ENCODE measurements around the gene PPIP5K1. TPM values are rescaled to one million over a fixed set of nuclear protein-coding genes. Genes with fewer than 3 reads are reported as not detected.

The PPIP5K1 gene
- total RNA-seq, 3 donors from 2014 or later, result 30.8 to 33.4 (median 31.6) TPM

- Mint-ChIP-seq H3K4me3 (peak overlapping the region; percentile 52), H3K27me3 (ENCODE audit: low read depth) (peaks cover 28% of the 10 kb centered on the region), H3K9me3 (no peaks in the 10 kb centered on the region), H3K36me3 (ENCODE audit: insufficient read depth) (no peaks in the 10 kb centered on the region), H3K4me1 (ENCODE audit: low read depth) (peaks cover 26% of the 10 kb centered on the region)
- DNase-seq (no peak), ATAC-seq (peak; percentile 65 to 69)
These were observed 71.7 kb downstream of the PPIP5K1 start for GRCh38 chr15:43518197-43518761.

GRCh38 chr15:43517354-43518196 lies 72.4 kb downstream of the PPIP5K1 start, which contains the start of gene MAP1A:
TSS of gene MAP1A (plus strand) at chr15:43517608. CDS start at chr15:43521474, 3,866 bp downstream.
- ATAC-seq (peak in 1 of 2 donors; percentile 19), DNase-seq (no peak)
- peaks cover 26% of the 10 kb centered on the region for H3K4me1 Mint-ChIP-seq (ENCODE audit: low read depth)
- H3K36me3 Mint-ChIP-seq (ENCODE audit: insufficient read depth), result no peaks in the 10 kb centered on the region
- H3K27me3 Mint-ChIP-seq (ENCODE audit: low read depth), result peaks cover 28% of the 10 kb centered on the region
- no peaks in the 10 kb centered on the region for H3K9me3 Mint-ChIP-seq
- peak within 1 kb of the TSS; percentile 52 for H3K4me3 Mint-ChIP-seq

GRCh38 chr15:43516801-43517353 lies 73.1 kb downstream of the PPIP5K1 start:
- H3K27me3 Mint-ChIP-seq (ENCODE audit: low read depth), result peaks cover 28% of the 10 kb centered on the region
- DNase-seq (no peak), ATAC-seq (no peak)
- H3K4me3 Mint-ChIP-seq, result no peak overlapping the region
- H3K4me1 Mint-ChIP-seq (ENCODE audit: low read depth), result peaks cover 28% of the 10 kb centered on the region
- H3K36me3 Mint-ChIP-seq (ENCODE audit: insufficient read depth), result no peaks in the 10 kb centered on the region
- H3K9me3 Mint-ChIP-seq, result no peaks in the 10 kb centered on the region

- Mint-ChIP-seq H3K4me3 (no peak overlapping the region), H3K27me3 (ENCODE audit: low read depth) (peaks cover 28% of the 10 kb centered on the region), H3K36me3 (ENCODE audit: insufficient read depth) (no peaks in the 10 kb centered on the region), H3K4me1 (ENCODE audit: low read depth) (peaks cover 35% of the 10 kb centered on the region), H3K9me3 (no peaks in the 10 kb centered on the region)
- ATAC-seq, result no peak
- DNase-seq, result no peak
These were observed 73.8 kb downstream of the PPIP5K1 start for GRCh38 chr15:43516185-43516584.

GRCh38 chr15:43515741-43516140 lies 74.3 kb downstream of the PPIP5K1 start:
- Mint-ChIP-seq H3K9me3 (no peaks in the 10 kb centered on the region), H3K4me3 (no peak overlapping the region), H3K27me3 (ENCODE audit: low read depth) (peaks cover 28% of the 10 kb centered on the region), H3K4me1 (ENCODE audit: low read depth) (peaks cover 38% of the 10 kb centered on the region), H3K36me3 (ENCODE audit: insufficient read depth) (no peaks in the 10 kb centered on the region)
- no peak for DNase-seq
- no peak for ATAC-seq

GRCh38 chr15:43514241-43515057 lies 75.6 kb downstream of the PPIP5K1 start:
- Mint-ChIP-seq H3K27me3 (ENCODE audit: low read depth) (peaks cover 25% of the 10 kb centered on the region), H3K4me3 (no peak overlapping the region), H3K9me3 (no peaks in the 10 kb centered on the region), H3K4me1 (ENCODE audit: low read depth) (peaks cover 47% of the 10 kb centered on the region), H3K36me3 (ENCODE audit: insufficient read depth) (no peaks in the 10 kb centered on the region)
- ATAC-seq (no peak), DNase-seq (no peak)

- ATAC-seq, result no peak
- H3K36me3 Mint-ChIP-seq (ENCODE audit: insufficient read depth), result no peaks in the 10 kb centered on the region
- H3K9me3 Mint-ChIP-seq, result no peaks in the 10 kb centered on the region
- peaks cover 18% of the 10 kb centered on the region for H3K27me3 Mint-ChIP-seq (ENCODE audit: low read depth)
- DNase-seq, result no peak
- H3K4me1 Mint-ChIP-seq (ENCODE audit: low read depth), result peaks cover 45% of the 10 kb centered on the region
- no peak overlapping the region for H3K4me3 Mint-ChIP-seq
These were observed 76.5 kb downstream of the PPIP5K1 start for GRCh38 chr15:43513550-43513949.

- Mint-ChIP-seq H3K36me3 (ENCODE audit: insufficient read depth) (no peaks in the 10 kb centered on the region), H3K9me3 (no peaks in the 10 kb centered on the region), H3K4me1 (ENCODE audit: low read depth) (peaks cover 35% of the 10 kb centered on the region), H3K4me3 (peak overlapping the region; percentile 86), H3K27me3 (ENCODE audit: low read depth) (peaks cover 1% of the 10 kb centered on the region)
- ATAC-seq, result no peak
- no peak for DNase-seq
These were observed 78.8 kb downstream of the PPIP5K1 start for GRCh38 chr15:43511012-43511885.

- peak; percentile 90 for DNase-seq
- no peaks in the 10 kb centered on the region for H3K9me3 Mint-ChIP-seq
- H3K4me1 Mint-ChIP-seq (ENCODE audit: low read depth), result peaks cover 35% of the 10 kb centered on the region
- no peaks in the 10 kb centered on the region for H3K36me3 Mint-ChIP-seq (ENCODE audit: insufficient read depth)
- H3K4me3 Mint-ChIP-seq, result peak overlapping the region; percentile 86
- peak; percentile 96 to 98 for ATAC-seq
- no peaks in the 10 kb centered on the region for H3K27me3 Mint-ChIP-seq (ENCODE audit: low read depth)
These were observed 79.6 kb downstream of the PPIP5K1 start for GRCh38 chr15:43510200-43511011.

GRCh38 chr15:43509660-43510199 lies 80.3 kb downstream of the PPIP5K1 start:
- no peaks in the 10 kb centered on the region for H3K9me3 Mint-ChIP-seq
- no peak for ATAC-seq
- no peaks in the 10 kb centered on the region for H3K36me3 Mint-ChIP-seq (ENCODE audit: insufficient read depth)
- no peak for DNase-seq
- H3K4me1 Mint-ChIP-seq (ENCODE audit: low read depth), result peaks cover 35% of the 10 kb centered on the region
- H3K4me3 Mint-ChIP-seq, result peak overlapping the region; percentile 86
- H3K27me3 Mint-ChIP-seq (ENCODE audit: low read depth), result no peaks in the 10 kb centered on the region

GRCh38 chr15:43508991-43509659 lies 80.9 kb downstream of the PPIP5K1 start:
- H3K4me3 Mint-ChIP-seq, result peak overlapping the region; percentile 86
- H3K4me1 Mint-ChIP-seq (ENCODE audit: low read depth), result peaks cover 30% of the 10 kb centered on the region
- H3K9me3 Mint-ChIP-seq, result no peaks in the 10 kb centered on the region
- no peaks in the 10 kb centered on the region for H3K36me3 Mint-ChIP-seq (ENCODE audit: insufficient read depth)
- H3K27me3 Mint-ChIP-seq (ENCODE audit: low read depth), result no peaks in the 10 kb centered on the region
- DNase-seq (no peak), ATAC-seq (no peak)

GRCh38 chr15:43508421-43508820 lies 81.6 kb downstream of the PPIP5K1 start:
- no peak for ATAC-seq
- no peaks in the 10 kb centered on the region for H3K9me3 Mint-ChIP-seq
- no peaks in the 10 kb centered on the region for H3K27me3 Mint-ChIP-seq (ENCODE audit: low read depth)
- H3K36me3 Mint-ChIP-seq (ENCODE audit: insufficient read depth), result no peaks in the 10 kb centered on the region
- no peak for DNase-seq
- no peak overlapping the region for H3K4me3 Mint-ChIP-seq
- H3K4me1 Mint-ChIP-seq (ENCODE audit: low read depth), result peaks cover 24% of the 10 kb centered on the region

Measured in activated T-cell treated with anti-CD3 and anti-CD28 coated beads, Interleukin-2, amount 50 U/mL, for 4 hours (primary cell).